SU-DHL-6 (cell line): ENCODE data around the gene MCF2L2.

ENCODE experiments used
- H2AFZ ChIP-seq: fragments of 200-600 bp; sonication (generic); 2 replicates; pipeline ENCODE4 v1.6.1; 2014; ENCODE audit warnings: low read depth, mild to moderate bottlenecking, moderate library complexity, mixed read lengths, antibody characterized with exemption, low read length; ENCODE audit not compliant: severe bottlenecking
- H3F3A ChIP-seq: fragments of 200-600 bp; shearing (Covaris generic); 2 replicates; pipeline ENCODE4 v1.6.0; 2016; ENCODE audit warnings: antibody characterized with exemption, mild to moderate bottlenecking; ENCODE audit not compliant: insufficient read depth
- H3K27ac ChIP-seq: fragments of 200-600 bp; sonication (generic); 2 replicates; pipeline ENCODE4 v1.5.1; 2016; ENCODE audit warnings: low read depth, mild to moderate bottlenecking, low read length, moderate library complexity, mixed read lengths
- H3K27me3 ChIP-seq: fragments of 200-600 bp; sonication (generic), shearing (Covaris generic); 2 replicates; pipeline ENCODE4 v1.6.0; 2014; ENCODE audit warnings: mild to moderate bottlenecking, low read length
- H3K36me3 ChIP-seq: fragments of 200-600 bp; sonication (generic); 2 replicates; pipeline ENCODE4 v1.6.1; 2014; ENCODE audit warnings: mild to moderate bottlenecking, low read length, mixed read lengths
- H3K4me2 ChIP-seq: fragments of 300-600, 200-600 bp; shearing (Covaris generic), sonication (generic); 2 replicates; pipeline ENCODE4 v1.6.0; 2014; ENCODE audit warnings: low read length, low read depth, mild to moderate bottlenecking; ENCODE audit not compliant: poor library complexity, severe bottlenecking
- H3K4me3 ChIP-seq: fragments of 200-600 bp; sonication (generic); 2 replicates; pipeline ENCODE4 v1.5.1; 2014; ENCODE audit warnings: antibody characterized with exemption, low read length, mild to moderate bottlenecking, mixed read lengths; ENCODE audit not compliant: insufficient read depth, poor library complexity, severe bottlenecking
- H3K79me2 ChIP-seq: fragments of 200-600 bp; sonication (generic); 2 replicates; pipeline ENCODE4 v1.6.1; 2014; ENCODE audit warnings: mild to moderate bottlenecking, low read length, moderate library complexity; ENCODE audit not compliant: insufficient read depth
- H3K9ac ChIP-seq: fragments of 200-600 bp; sonication (generic); 2 replicates; pipeline ENCODE4 v1.7.0; 2014; ENCODE audit warnings: mild to moderate bottlenecking, low read length
- H3K9me2 ChIP-seq: fragments of 200-600 bp; sonication (generic); replicated peaks from 2 replicates; pipeline ENCODE4 v1.6.1; 2014; ENCODE audit warnings: low read length; ENCODE audit not compliant: insufficient read depth
- H3K9me3 ChIP-seq: fragments of 200-600 bp; sonication (generic); 2 replicates; pipeline ENCODE4 v1.6.1; 2014; ENCODE audit warnings: low read length, mixed read lengths; ENCODE audit not compliant: insufficient read depth
- H4K20me1 ChIP-seq: fragments of 200-600 bp; sonication (generic); 2 replicates; pipeline ENCODE4 v1.6.1; 2014; ENCODE audit warnings: low read depth, mild to moderate bottlenecking, antibody characterized with exemption, low read length, moderate library complexity, mixed read lengths
- CTCF ChIP-seq: fragments of 200-600 bp; sonication (generic); IDR thresholded peaks from one replicate; pipeline ENCODE4 v1.5.1; 2017; ENCODE audit warnings: antibody characterized with exemption, mild to moderate bottlenecking, low read length, moderate library complexity; ENCODE audit not compliant: insufficient read depth, poor library complexity, severe bottlenecking
- EZH2phosphoT487 ChIP-seq: fragments of 200-600 bp; sonication (generic), shearing (Covaris generic); conservative IDR thresholded peaks from 2 replicates; pipeline ENCODE4 v1.6.1; 2018; ENCODE audit warnings: mild to moderate bottlenecking, antibody characterized with exemption, low read length, moderate library complexity, mixed read lengths

MCF2L2 gene

GRCh38 chr3:183381673-183382072 lies 46.7 kb downstream of the MCF2L2 start:
- Histone ChIP-seq H3K27ac (no peak overlapping the region), H4K20me1 (no peaks in the 10 kb centered on the region), H3K9ac (no peak overlapping the region), H3K27me3 (no peaks in the 10 kb centered on the region), H3K9me2 (no peaks in the 10 kb centered on the region), H3K9me3 (no peaks in the 10 kb centered on the region), H3K79me2 (no peaks in the 10 kb centered on the region), H3F3A (no peaks in the 10 kb centered on the region), H3K4me2 (no peak overlapping the region), H3K36me3 (no peaks in the 10 kb centered on the region), H3K4me3 (no peak overlapping the region), H2AFZ (no peak overlapping the region)
- TF ChIP-seq CTCF = no peak
- no peak for TF ChIP-seq EZH2phosphoT487

- Histone ChIP-seq H3K27ac (no peak overlapping the region), H3F3A (no peaks in the 10 kb centered on the region), H3K9me2 (no peaks in the 10 kb centered on the region), H3K4me2 (no peak overlapping the region), H3K27me3 (no peaks in the 10 kb centered on the region), H4K20me1 (no peaks in the 10 kb centered on the region), H3K36me3 (no peaks in the 10 kb centered on the region), H3K9ac (no peak overlapping the region), H3K9me3 (no peaks in the 10 kb centered on the region), H2AFZ (no peak overlapping the region), H3K79me2 (no peaks in the 10 kb centered on the region), H3K4me3 (no peak overlapping the region)
- no peak for TF ChIP-seq EZH2phosphoT487
Measured at GRCh38 chr3:183381179-183381578, 47.2 kb downstream of the MCF2L2 start.

GRCh38 chr3:183378951-183379350 lies 49.5 kb downstream of the MCF2L2 start:
- no peak overlapping the region for H3K4me3 ChIP-seq
- no peaks in the 10 kb centered on the region for H3K9me3 ChIP-seq
- no peaks in the 10 kb centered on the region for H4K20me1 ChIP-seq
- TF ChIP-seq EZH2phosphoT487 (no peak), CTCF (no peak)
- H3K36me3 ChIP-seq = no peaks in the 10 kb centered on the region
- no peak overlapping the region for H3K4me2 ChIP-seq
- H2AFZ ChIP-seq = no peak overlapping the region
- H3K27ac ChIP-seq = no peak overlapping the region
- H3K9ac ChIP-seq = no peak overlapping the region
- H3K9me2 ChIP-seq = no peaks in the 10 kb centered on the region
- no peaks in the 10 kb centered on the region for H3K79me2 ChIP-seq
- no peaks in the 10 kb centered on the region for H3F3A ChIP-seq
- H3K27me3 ChIP-seq = no peaks in the 10 kb centered on the region

- Histone ChIP-seq H3K9me2 (no peaks in the 10 kb centered on the region), H2AFZ (no peak overlapping the region), H3K36me3 (no peaks in the 10 kb centered on the region), H3K9ac (no peak overlapping the region), H4K20me1 (no peaks in the 10 kb centered on the region), H3K4me2 (no peak overlapping the region), H3K79me2 (no peaks in the 10 kb centered on the region), H3K27me3 (no peaks in the 10 kb centered on the region), H3K27ac (no peak overlapping the region), H3K9me3 (no peaks in the 10 kb centered on the region), H3F3A (no peaks in the 10 kb centered on the region), H3K4me3 (no peak overlapping the region)
- TF ChIP-seq EZH2phosphoT487 = no peak
- TF ChIP-seq CTCF = no peak
Measured at GRCh38 chr3:183378545-183378944, 49.9 kb downstream of the MCF2L2 start.
